Measurements from ENCODE around the gene STAT5B. TPM values are rescaled to one million over a fixed set of nuclear protein-coding genes. Genes with fewer than 3 reads are reported as not detected.
A peak's percentile ranks its signal among the peaks of the same experiment; 100 is the strongest.
"Not testable (repeated sequence)": the region's sequence is repeated elsewhere in the genome, so short reads cannot be mapped to it uniquely, and the experiment has no call there.

STAT5B gene
- total and polyA plus RNA-seq, 4 donors = 18.0 to 106 (median 66.3) TPM

DNA sequence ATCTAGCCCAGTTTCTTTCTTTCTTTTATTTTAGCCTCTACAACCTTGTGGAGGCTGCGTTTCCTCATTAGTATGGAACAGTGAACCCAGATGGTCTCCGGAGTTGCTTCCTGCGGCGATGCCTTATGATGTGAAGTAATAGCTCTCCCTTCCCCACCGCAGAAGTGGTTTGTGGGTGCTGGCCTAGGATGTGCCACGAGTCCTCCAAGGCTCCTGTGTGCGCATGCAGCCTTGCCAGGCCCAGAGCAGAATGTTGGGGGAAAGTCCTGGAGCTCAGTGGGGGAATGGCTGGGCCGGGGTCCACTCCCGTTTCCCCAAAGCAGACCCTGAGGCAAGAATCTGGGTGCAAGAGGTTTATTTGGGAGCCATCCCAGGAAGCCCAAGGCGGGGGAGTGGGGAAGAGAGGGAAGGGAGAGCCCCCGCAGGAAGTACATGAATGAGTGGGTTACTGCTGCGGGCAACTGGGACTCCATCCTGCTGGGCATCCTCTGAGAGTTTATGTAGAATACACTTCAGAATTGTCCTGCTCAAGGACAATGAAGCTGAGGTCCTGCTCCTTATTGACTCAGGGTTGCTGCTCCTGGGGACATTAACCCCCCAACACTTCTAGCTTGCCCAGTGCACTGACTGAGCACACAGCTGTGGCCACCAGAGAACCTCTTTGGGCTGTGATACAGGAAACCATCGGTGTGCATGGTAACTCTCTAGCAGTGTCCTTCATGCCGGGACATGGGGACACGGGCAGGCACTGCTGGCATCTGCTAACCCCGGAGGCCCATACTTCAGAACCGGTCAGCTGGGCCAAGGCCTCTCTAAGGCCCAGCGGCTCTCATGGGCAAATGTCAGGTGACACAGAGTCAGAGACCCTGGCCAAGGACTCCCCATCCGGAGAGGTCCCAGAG, 87.2 kb downstream of the STAT5B start:
- no peak overlapping the region for H3K27ac ChIP-seq (ENCODE audit: low read depth in 1 of 2, low read length in 2 of 2)
- no peaks in the 10 kb centered on the region for H3K9me3 ChIP-seq (ENCODE audit: control insufficient read depth, low read length)
- no peaks in the 10 kb centered on the region for H3K4me1 ChIP-seq (ENCODE audit: control insufficient read depth in 1 of 2, insufficient read depth in 2 of 2, low read length in 2 of 2)
- ATAC-seq (ENCODE audit: low FRiP score) (no peak), DNase-seq (peak in 1 of 2 donors; percentile 70)
- H3K36me3 ChIP-seq (ENCODE audit: control insufficient read depth in 1 of 2, insufficient read depth in 2 of 2, low read length in 1 of 2) = no peaks in the 10 kb centered on the region
- intact Hi-C loops (cut with DNase I) = no loop called here
- no peak overlapping the region for H3K4me3 ChIP-seq (ENCODE audit: low read length in 2 of 2)
- no peaks in the 10 kb centered on the region for H3K27me3 ChIP-seq (ENCODE audit: control insufficient read depth in 1 of 2, insufficient read depth in 2 of 2, low read length in 1 of 2)
- 79 to 83% methylated on average over 19 of the region's 19 CpGs for WGBS, 2 donors

DNA sequence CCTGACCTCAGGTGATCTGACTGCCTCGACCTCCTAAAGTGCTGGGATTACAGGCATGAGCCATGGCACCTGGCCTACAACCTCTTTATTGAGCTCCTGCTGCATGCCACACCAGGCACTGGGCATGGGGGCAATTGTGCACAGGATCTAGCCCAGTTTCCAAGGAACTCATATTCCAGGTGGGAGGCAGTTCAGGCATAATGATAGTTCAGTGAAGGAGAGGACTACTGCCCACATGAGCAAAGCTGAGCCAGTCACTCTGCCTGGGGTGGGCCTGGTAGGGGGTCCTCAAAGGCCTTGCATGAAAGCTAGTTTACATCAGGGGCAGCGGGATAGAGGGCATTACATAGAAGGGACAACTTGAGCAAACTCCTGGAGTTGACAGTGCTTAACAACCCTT, 88.4 kb downstream of the STAT5B start:
- intact Hi-C loops (cut with DNase I) = no loop called here
- H3K27ac ChIP-seq (ENCODE audit: low read depth in 1 of 2, low read length in 2 of 2) = no peak overlapping the region
- ATAC-seq (ENCODE audit: low FRiP score) (no peak), DNase-seq (no peak)
- H3K9me3 ChIP-seq (ENCODE audit: control insufficient read depth, low read length) = no peaks in the 10 kb centered on the region
- no peaks in the 10 kb centered on the region for H3K36me3 ChIP-seq (ENCODE audit: control insufficient read depth in 1 of 2, insufficient read depth in 2 of 2, low read length in 1 of 2)
- H3K27me3 ChIP-seq (ENCODE audit: control insufficient read depth in 1 of 2, insufficient read depth in 2 of 2, low read length in 1 of 2) = no peaks in the 10 kb centered on the region
- 61 to 75% methylated on average over 2 of the region's 2 CpGs for whole genome bisulfite sequencing, 2 donors
- H3K4me3 ChIP-seq (ENCODE audit: low read length in 2 of 2) = no peak overlapping the region
- no peaks in the 10 kb centered on the region for H3K4me1 ChIP-seq (ENCODE audit: control insufficient read depth in 1 of 2, insufficient read depth in 2 of 2, low read length in 2 of 2)

DNA sequence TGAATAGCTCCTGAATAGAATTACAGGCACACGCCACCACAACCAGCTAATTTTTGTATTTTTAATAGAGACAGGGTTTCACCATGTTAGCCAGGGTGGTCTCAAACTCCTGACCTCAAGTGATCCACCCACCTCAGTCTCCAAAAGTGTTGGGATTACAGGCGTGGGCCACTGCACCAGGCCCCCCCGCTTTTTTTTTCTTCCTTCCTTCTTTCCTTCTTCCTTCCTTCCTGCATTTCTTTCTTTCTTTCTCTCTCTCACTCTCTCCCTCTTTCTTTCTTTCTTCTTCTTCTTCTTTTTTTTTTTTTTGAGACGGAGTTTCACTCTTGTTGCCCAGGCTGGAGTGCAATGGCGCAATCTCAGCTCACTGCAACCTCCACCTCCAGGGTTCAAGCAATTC, 90.0 kb downstream of the STAT5B start:
- DNase-seq; H3K36me3 ChIP-seq (ENCODE audit: control insufficient read depth in 1 of 2, insufficient read depth in 2 of 2, low read length in 1 of 2); H3K27me3 ChIP-seq (ENCODE audit: control insufficient read depth in 1 of 2, insufficient read depth in 2 of 2, low read length in 1 of 2); ATAC-seq (ENCODE audit: low FRiP score); H3K4me1 ChIP-seq (ENCODE audit: control insufficient read depth in 1 of 2, insufficient read depth in 2 of 2, low read length in 2 of 2); intact Hi-C loops (cut with DNase I); H3K27ac ChIP-seq (ENCODE audit: low read depth in 1 of 2, low read length in 2 of 2); H3K4me3 ChIP-seq (ENCODE audit: low read length in 2 of 2); H3K9me3 ChIP-seq (ENCODE audit: control insufficient read depth, low read length): not testable (repeated sequence)
- 88 to 92% methylated on average over 4 to 5 of the region's 5 CpGs for WGBS, 2 donors

DNA sequence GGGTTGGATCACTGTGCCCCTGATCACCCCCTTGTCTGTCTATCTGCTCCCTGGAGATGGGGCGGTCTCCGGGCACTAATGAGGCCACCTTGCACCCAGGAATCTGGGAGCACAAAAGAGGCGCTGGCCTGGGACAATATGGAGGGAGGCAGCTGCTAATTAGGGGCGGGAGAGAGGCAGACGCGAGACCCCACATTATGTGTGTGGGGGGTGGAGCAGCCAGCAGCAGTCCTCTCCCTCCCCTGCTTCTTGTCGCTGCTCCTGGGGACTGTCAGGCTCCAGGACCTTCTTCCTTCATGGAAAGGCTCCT, 90.6 kb downstream of the STAT5B start:
- no peak overlapping the region for H3K4me3 ChIP-seq (ENCODE audit: low read length in 2 of 2)
- no peak overlapping the region for H3K27ac ChIP-seq (ENCODE audit: low read depth in 1 of 2, low read length in 2 of 2)
- ATAC-seq (ENCODE audit: low FRiP score) (no peak), DNase-seq (no peak)
- no peaks in the 10 kb centered on the region for H3K4me1 ChIP-seq (ENCODE audit: control insufficient read depth in 1 of 2, insufficient read depth in 2 of 2, low read length in 2 of 2)
- no peaks in the 10 kb centered on the region for H3K9me3 ChIP-seq (ENCODE audit: control insufficient read depth, low read length)
- H3K36me3 ChIP-seq (ENCODE audit: control insufficient read depth in 1 of 2, insufficient read depth in 2 of 2, low read length in 1 of 2) = no peaks in the 10 kb centered on the region
- no peaks in the 10 kb centered on the region for H3K27me3 ChIP-seq (ENCODE audit: control insufficient read depth in 1 of 2, insufficient read depth in 2 of 2, low read length in 1 of 2)
- intact Hi-C loops (cut with DNase I) = no loop called here
- 61 to 65% methylated on average over 7 of the region's 7 CpGs for WGBS, 2 donors

DNA sequence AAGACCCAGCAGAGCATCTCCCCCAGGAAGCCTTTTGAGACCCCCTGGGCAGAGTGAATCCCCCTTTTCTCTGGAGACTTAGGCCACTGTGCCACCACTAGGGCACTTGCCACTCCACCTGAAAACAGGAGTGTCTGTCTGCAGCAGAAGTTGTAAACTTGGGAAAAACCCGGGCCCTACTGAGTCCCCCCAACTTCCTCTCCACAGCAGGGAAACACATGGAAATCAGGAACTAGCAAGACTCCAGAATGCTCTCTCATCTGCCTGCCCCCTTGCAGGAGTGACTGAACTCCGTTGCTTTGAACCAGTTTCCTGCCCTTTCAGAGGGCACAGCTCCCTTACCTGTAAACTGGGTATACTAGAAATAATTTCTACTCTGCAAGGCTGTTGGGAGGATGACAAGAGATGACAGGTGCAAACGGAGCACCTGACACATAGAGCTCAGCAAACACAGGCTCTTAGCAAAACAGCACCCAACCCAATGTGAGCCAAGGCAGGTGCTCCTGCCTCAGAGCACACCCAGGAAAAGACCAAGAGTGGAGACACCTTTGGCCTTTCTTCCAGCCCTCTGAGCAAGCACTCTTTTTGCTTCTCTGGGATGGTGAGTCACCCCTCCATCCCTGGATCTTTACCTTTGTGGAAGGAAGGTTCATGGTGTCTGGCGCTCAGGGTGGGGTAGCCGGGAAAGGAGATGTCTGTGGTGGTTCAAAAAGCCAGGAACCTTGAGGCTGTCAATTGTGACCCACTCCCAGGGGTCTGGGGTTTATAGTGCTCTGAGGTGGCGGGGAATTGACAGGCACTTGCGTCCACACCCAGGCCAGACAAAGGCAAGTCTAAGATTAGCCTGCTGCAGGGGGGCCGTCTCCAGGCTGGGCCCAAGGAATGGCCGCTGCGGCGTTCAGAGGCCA, 91.2 kb downstream of the STAT5B start, which contains the start of gene HCRT:
Gene HCRT, minus strand, starts transcription at position 740 of the 908 bp plus-strand sequence. Its CDS starts 87 bp downstream, at position 653.
- DNase-seq = no peak
- Histone ChIP-seq H3K27ac (ENCODE audit: low read depth in 1 of 2, low read length in 2 of 2) (no peak within 1 kb of the TSS), H3K36me3 (ENCODE audit: control insufficient read depth in 1 of 2, insufficient read depth in 2 of 2, low read length in 1 of 2) (no peaks in the 10 kb centered on the region), H3K4me1 (ENCODE audit: control insufficient read depth in 1 of 2, insufficient read depth in 2 of 2, low read length in 2 of 2) (no peaks in the 10 kb centered on the region), H3K4me3 (ENCODE audit: low read length in 2 of 2) (no peak within 1 kb of the TSS), H3K9me3 (ENCODE audit: control insufficient read depth, low read length) (no peaks in the 10 kb centered on the region), H3K27me3 (ENCODE audit: control insufficient read depth in 1 of 2, insufficient read depth in 2 of 2, low read length in 1 of 2) (no peaks in the 10 kb centered on the region)
- WGBS, 2 donors = 79 to 81% methylated on average over 11 of the region's 11 CpGs
- intact Hi-C loops (cut with DNase I) = no loop called here
- ATAC-seq (ENCODE audit: low FRiP score) = no peak

DNA sequence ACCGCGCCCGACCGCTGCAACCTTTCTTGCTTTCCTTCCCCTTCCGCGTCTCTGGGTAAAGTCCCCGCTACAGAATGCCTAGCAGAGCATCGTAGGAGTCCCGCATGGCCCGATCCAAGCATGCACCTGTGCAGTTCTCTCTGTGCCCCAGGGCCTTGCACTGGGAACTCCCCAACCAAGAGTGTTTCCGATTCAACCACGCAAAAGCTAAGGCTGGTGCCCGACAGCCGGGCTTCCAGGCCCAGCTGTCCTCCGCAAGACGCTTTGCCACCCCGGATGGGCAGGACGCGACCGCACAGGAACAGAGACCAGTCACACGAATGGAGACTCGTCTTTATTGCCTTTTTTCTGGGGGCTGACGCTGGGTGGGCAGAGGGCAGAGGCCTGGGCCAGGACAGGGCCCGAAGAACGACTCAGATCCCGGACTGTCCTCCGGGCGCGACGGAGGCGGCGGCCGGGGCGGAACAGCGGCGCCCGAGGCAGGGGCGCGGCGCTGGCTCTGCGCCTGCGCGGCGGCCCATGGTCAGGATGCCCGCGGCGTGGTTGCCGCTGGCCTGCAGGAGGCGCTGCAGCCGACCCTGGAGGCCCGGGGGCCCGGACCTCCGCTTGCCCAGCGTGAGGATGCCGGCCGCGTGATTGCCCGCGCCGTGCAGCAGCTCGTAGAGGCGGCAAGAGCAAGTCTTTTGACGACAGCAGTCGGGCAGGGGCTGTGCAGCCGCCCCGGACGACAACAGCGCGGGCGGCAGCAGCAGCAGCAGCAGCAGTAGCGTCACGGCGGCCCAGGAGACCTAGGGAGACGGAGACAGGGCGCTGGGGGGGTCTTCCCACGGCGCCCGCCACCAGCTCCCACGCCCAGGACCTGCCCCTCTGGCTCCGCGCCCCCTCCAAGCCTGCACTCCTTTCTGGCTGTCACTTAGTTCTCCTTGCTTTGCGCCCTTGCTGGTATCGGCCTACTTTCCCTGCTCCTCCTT, 92.2 kb downstream of the STAT5B start:
- Histone ChIP-seq H3K4me3 (ENCODE audit: low read length in 2 of 2) (peak overlapping the region; percentile 24 to 73), H3K4me1 (ENCODE audit: control insufficient read depth in 1 of 2, insufficient read depth in 2 of 2, low read length in 2 of 2) (no peaks in the 10 kb centered on the region), H3K9me3 (ENCODE audit: control insufficient read depth, low read length) (no peaks in the 10 kb centered on the region), H3K36me3 (ENCODE audit: control insufficient read depth in 1 of 2, insufficient read depth in 2 of 2, low read length in 1 of 2) (no peaks in the 10 kb centered on the region), H3K27me3 (ENCODE audit: control insufficient read depth in 1 of 2, insufficient read depth in 2 of 2, low read length in 1 of 2) (no peaks in the 10 kb centered on the region), H3K27ac (ENCODE audit: low read depth in 1 of 2, low read length in 2 of 2) (peak overlapping the region in 1 of 2 donors; percentile 34)
- intact Hi-C loops (cut with DNase I) = no loop called here
- WGBS, 2 donors = 3% methylated on average over 78 to 83 of the region's 83 CpGs
- DNase-seq (peak; percentile 88 to 93), ATAC-seq (ENCODE audit: low FRiP score) (peak; percentile 89)

DNA sequence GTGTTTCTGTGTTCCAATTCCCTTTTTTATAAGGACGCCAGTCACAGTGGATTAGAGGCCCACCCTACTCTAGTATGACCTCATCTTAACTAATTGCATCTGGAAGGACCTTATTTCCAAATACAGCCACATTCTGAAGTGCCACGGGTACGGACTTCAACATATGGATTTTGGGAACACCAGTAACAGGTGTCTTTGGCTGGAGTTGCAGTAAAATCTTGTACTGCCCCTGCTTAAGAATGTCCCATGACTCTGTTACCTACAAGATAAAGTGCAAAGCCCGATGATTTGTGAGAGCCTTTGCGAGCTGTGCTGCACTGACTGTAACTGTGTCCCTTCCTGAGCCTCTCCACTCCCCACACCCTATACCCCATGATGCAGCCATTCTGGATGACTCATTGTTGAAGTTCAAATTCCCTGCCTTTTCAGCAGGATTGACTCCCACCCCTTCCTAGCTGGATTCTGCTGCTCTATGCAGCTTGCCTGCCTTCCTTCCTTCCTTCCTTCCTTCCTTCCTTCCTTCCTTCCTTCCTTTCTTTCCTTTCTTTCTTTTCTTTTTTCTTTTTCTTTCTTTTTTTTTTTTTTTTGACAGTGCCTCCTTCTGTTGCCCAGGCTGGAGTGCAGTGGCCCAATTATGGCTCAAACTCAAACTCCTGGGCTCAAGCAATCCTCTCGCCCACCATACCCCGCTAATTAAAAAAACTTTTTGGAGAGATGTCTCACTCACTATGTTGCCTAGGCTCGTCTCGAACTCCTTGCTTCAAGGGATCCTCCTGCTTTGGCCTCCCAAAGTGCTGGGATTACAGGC, 93.1 kb downstream of the STAT5B start:
- 74 to 77% methylated on average over 9 of the region's 9 CpGs for WGBS, 2 donors
- ATAC-seq (ENCODE audit: low FRiP score) (no peak), DNase-seq (no peak)
- Histone ChIP-seq H3K4me3 (ENCODE audit: low read length in 2 of 2) (no peak overlapping the region), H3K27ac (ENCODE audit: low read depth in 1 of 2, low read length in 2 of 2) (no peak overlapping the region), H3K36me3 (ENCODE audit: control insufficient read depth in 1 of 2, insufficient read depth in 2 of 2, low read length in 1 of 2) (no peaks in the 10 kb centered on the region), H3K9me3 (ENCODE audit: control insufficient read depth, low read length) (no peaks in the 10 kb centered on the region), H3K27me3 (ENCODE audit: control insufficient read depth in 1 of 2, insufficient read depth in 2 of 2, low read length in 1 of 2) (no peaks in the 10 kb centered on the region), H3K4me1 (ENCODE audit: control insufficient read depth in 1 of 2, insufficient read depth in 2 of 2, low read length in 2 of 2) (no peaks in the 10 kb centered on the region)
- intact Hi-C loops (cut with DNase I) = no loop called here
